Tibial artery (tissue), 4 donors: ENCODE results near the gene SOBP.
"Not testable (repeated sequence)": the region's sequence is repeated elsewhere in the genome, so short reads cannot be mapped to it uniquely, and the experiment has no call there.

Source experiments
- DNase-seq, 2 donors: peaks; one replicate each; pipeline ENCODE4 v3.0.0-alpha.2; 2019
- H3K27ac ChIP-seq, 2 donors: fragments of 200-600 bp; sonication (generic) in 1 of 2; 1 replicate in 1 of 2; 2 replicates in 1 of 2; pipeline ENCODE4 v1.5.1; 2018 to 2019; ENCODE audit warnings: mild to moderate bottlenecking in 1 of 2
- H3K27me3 ChIP-seq, 2 donors: fragments of 200-600 bp; sonication (generic) in 1 of 2; one replicate each; pipeline versions ENCODE4 v1.5.1 to v1.6.0; 2016 to 2019
- H3K36me3 ChIP-seq, 3 donors: fragments of 200-600 bp; sonication (generic) in 2 of 3; one replicate each; pipeline ENCODE4 v1.5.1; 2016 to 2019; ENCODE audit warnings: mild to moderate bottlenecking in 2 of 3
- H3K4me1 ChIP-seq, 4 donors: fragments of 200-600 bp; sonication (generic) in 2 of 4; 1 replicate in 3 of 4; 2 replicates in 1 of 4; pipeline ENCODE4 v1.5.1; 2016 to 2019
- H3K4me3 ChIP-seq, 2 donors: fragments of 200-600 bp; sonication (generic) in 1 of 2; 1 replicate in 1 of 2; 2 replicates in 1 of 2; pipeline ENCODE4 v1.5.1; 2018 to 2019; ENCODE audit warnings: mild to moderate bottlenecking in 2 of 2
- H3K9me3 ChIP-seq, 3 donors: fragments of 200-600 bp; sonication (generic) in 1 of 3; one replicate each; pipeline ENCODE4 v1.5.1; 2016 to 2019
- intact Hi-C: fragments of 100-400 bp; cut with DNase I; formaldehyde crosslinking; loops from one replicate; pipeline ENCODE4 v1.15.0; 2023; ENCODE audit warnings: low total_unique reads
- TF ChIP-seq, protein P1 (sequence below), 2 experiments: fragments of 200-600 bp in 1 of 2; fragments of 450-650 bp in 1 of 2; IDR thresholded peaks; one replicate each; pipeline ENCODE4 v1.5.1; 2017 to 2019; ENCODE audit warnings: antibody characterized with exemption in 2 of 2, mild to moderate bottlenecking in 1 of 2, moderate library complexity in 1 of 2

Gene SOBP

DNA sequence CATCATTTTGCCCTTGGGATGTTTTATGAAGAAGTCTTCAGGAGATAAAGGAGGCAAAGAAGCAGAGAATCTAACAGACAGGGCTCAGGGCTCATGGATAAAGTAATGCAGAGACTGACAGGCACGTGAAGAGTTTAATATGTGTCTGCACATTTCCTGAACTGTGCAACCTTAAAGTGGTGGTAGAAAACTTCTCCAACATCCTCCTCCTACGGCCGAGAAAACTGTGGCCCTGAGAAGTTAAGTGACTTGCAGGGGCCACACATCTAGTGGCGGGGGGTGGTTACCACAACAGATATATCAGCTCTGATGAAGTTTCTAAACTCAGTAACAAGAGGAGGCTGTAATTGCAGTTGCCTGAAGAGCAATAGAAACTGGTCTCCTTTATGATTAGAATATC is 61.0 kb downstream of the SOBP start:
- Histone ChIP-seq H3K36me3 (peaks cover 0 to 10% (median 0%) of the 10 kb centered on the region in 3 donors), H3K9me3 (no peaks in the 10 kb centered on the region), H3K27ac (no peak overlapping the region), H3K27me3 (no peaks in the 10 kb centered on the region), H3K4me1 (peaks cover 0 to 5% (median 0%) of the 10 kb centered on the region in 4 donors), H3K4me3 (no peak overlapping the region)
- intact Hi-C loops = no loop called here
- TF ChIP-seq, protein P1, sequence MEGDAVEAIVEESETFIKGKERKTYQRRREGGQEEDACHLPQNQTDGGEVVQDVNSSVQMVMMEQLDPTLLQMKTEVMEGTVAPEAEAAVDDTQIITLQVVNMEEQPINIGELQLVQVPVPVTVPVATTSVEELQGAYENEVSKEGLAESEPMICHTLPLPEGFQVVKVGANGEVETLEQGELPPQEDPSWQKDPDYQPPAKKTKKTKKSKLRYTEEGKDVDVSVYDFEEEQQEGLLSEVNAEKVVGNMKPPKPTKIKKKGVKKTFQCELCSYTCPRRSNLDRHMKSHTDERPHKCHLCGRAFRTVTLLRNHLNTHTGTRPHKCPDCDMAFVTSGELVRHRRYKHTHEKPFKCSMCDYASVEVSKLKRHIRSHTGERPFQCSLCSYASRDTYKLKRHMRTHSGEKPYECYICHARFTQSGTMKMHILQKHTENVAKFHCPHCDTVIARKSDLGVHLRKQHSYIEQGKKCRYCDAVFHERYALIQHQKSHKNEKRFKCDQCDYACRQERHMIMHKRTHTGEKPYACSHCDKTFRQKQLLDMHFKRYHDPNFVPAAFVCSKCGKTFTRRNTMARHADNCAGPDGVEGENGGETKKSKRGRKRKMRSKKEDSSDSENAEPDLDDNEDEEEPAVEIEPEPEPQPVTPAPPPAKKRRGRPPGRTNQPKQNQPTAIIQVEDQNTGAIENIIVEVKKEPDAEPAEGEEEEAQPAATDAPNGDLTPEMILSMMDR (IDR thresholded peaks at IDR 0.05) = no peak
- DNase-seq = no peak

DNA sequence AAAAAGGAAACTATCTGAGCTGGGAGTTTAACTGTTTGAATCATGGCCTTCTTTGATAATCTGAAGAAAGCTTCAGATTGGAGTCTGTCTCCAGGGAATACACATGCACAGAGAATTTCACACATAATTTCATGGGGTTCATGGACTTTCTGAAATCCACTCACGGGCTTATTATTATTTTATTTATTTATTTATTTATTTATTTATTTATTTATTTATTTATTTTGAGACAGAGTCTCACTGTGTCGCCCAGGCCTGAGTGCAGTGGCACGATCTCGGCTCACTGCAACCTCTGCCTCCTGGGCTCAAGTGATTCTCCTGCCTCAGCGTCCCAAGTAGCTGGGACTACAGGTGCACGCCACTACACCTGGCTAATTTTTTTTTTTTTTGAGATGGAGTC is 63.2 kb downstream of the SOBP start:
- H3K27ac ChIP-seq, H3K4me3 ChIP-seq, intact Hi-C loops, H3K4me1 ChIP-seq, H3K9me3 ChIP-seq, DNase-seq, H3K27me3 ChIP-seq: not testable (repeated sequence)
- H3K36me3 ChIP-seq = peaks cover 0 to 10% (median 0%) of the 10 kb centered on the region in 3 donors

DNA sequence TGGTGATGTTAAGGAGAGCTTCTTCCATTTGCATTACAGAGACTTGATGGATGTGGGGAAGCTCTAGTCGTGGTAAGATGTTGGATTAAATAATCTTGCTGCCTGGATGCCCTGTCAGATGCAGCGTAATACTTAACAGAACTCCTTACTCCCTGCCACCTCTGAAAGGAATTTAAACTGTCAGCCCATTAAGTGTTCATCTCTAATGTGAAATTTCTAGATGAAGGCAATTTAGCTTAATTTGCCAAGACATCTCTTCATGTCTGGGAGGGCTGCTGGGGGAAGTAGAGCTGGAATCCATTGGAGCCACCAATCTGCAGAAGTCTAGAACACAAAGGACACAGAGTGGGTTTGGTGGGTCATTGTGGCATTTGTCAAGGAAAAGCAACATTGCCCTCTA is 64.4 kb downstream of the SOBP start:
- intact Hi-C loops = no loop called here
- Histone ChIP-seq H3K4me1 (no peaks in the 10 kb centered on the region), H3K36me3 (peaks cover 0 to 10% (median 0%) of the 10 kb centered on the region in 3 donors), H3K4me3 (no peak overlapping the region), H3K27ac (no peak overlapping the region), H3K9me3 (no peaks in the 10 kb centered on the region), H3K27me3 (no peaks in the 10 kb centered on the region)
- TF ChIP-seq, protein P1 (IDR thresholded peaks at IDR 0.05) = no peak
- DNase-seq = no peak

DNA sequence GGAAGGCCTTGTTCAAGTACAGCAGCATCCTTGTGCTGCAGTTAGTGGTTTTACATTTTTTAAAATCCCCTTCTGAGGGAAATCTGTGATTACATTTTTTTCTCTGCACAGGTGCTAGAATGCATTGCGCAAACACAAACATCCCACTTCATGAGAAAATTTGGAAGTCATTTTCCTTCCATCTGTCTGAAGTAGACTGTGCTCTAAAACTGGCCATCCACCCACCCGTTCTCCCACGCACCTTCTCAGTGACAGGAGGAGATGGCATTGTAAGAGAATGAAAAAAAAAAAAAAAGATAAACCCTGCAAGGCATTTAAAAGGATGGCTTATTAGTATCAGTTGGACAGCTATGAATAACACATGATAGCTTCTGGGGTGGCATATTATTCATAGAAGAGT is 65.0 kb downstream of the SOBP start:
- Histone ChIP-seq H3K27ac (no peak overlapping the region), H3K4me1 (no peaks in the 10 kb centered on the region), H3K27me3 (no peaks in the 10 kb centered on the region), H3K4me3 (no peak overlapping the region), H3K36me3 (peaks cover 0 to 10% (median 0%) of the 10 kb centered on the region in 3 donors), H3K9me3 (no peaks in the 10 kb centered on the region)
- intact Hi-C loops = no loop called here
- TF ChIP-seq, protein P1 (IDR thresholded peaks at IDR 0.05) = no peak
- no peak for DNase-seq

DNA sequence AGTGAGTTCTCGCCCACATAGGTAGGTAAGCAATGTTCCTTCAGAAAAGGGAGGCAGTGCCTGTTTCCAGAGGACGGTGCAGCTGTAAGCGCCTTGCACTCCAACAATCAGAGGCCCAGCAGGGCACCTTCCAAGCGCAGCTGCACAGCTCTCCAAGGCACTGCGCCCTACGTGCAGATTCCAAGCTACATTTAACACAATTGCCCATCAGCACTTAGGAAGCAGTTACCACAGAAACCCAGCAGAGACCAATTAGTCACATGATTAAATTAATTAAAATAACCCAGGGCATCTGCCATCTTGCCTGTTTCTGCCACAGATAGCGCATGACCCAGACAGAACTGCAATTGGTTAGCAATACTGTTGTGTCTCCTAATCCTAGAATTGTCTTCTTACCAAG is 65.5 kb downstream of the SOBP start:
- peaks cover 0 to 4% (median 3%) of the 10 kb centered on the region in 4 donors for H3K4me1 ChIP-seq
- H3K9me3 ChIP-seq = no peaks in the 10 kb centered on the region
- no peak for DNase-seq
- no peak overlapping the region for H3K27ac ChIP-seq
- peaks cover 0 to 10% (median 0%) of the 10 kb centered on the region in 3 donors for H3K36me3 ChIP-seq
- H3K4me3 ChIP-seq = no peak overlapping the region
- no peaks in the 10 kb centered on the region for H3K27me3 ChIP-seq
- intact Hi-C loops = no loop called here
- TF ChIP-seq, protein P1 (IDR thresholded peaks at IDR 0.05) = no peak

GRCh38 chr6:107556082-107556481 is 66.2 kb downstream of the SOBP start:
- no peak overlapping the region for H3K4me3 ChIP-seq
- intact Hi-C loops = no loop called here
- TF ChIP-seq, protein P1 (IDR thresholded peaks at IDR 0.05) = no peak

More at GRCh38 chr6:107556082-107556481, 66.2 kb downstream of the SOBP start:
- Histone ChIP-seq H3K27me3 (no peaks in the 10 kb centered on the region), H3K4me1 (peaks cover 0 to 10% (median 6%) of the 10 kb centered on the region in 4 donors), H3K36me3 (peaks cover 0 to 10% (median 0%) of the 10 kb centered on the region in 3 donors), H3K9me3 (no peaks in the 10 kb centered on the region), H3K27ac (no peak overlapping the region)
- no peak for DNase-seq
